GM23338 (cell line): ENCODE measurements around the gene AGPS. TPM values are rescaled to one million over a fixed set of nuclear protein-coding genes. Genes with fewer than 3 reads are reported as not detected.
"Not testable (repeated sequence)": the region's sequence is repeated elsewhere in the genome, so short reads cannot be mapped to it uniquely, and the experiment has no call there.

Source experiments
- ATAC-seq: fragments of 200-7000 bp; cut with Tn5 transposase; 3 replicates; pipeline ENCODE4 v1.9.1; 2020
- DNase-seq: peaks from one replicate; pipeline ENCODE4 v3.0.0-alpha.2; 2015; ENCODE audit warnings: low spot score
- H2AFZ ChIP-seq: fragments of 200-600 bp; sonication (generic); 2 replicates; pipeline ENCODE4 v1.8.0; 2016; ENCODE audit warnings: antibody characterized with exemption, mild to moderate bottlenecking, moderate library complexity
- H3F3A ChIP-seq: fragments of 200-600 bp; sonication (generic); replicated peaks from 2 replicates; pipeline ENCODE4 v1.8.0; 2017; ENCODE audit warnings: antibody characterized with exemption, mixed run types, low read depth
- H3K27ac ChIP-seq: fragments of 200-600 bp; sonication (generic); 2 replicates; pipeline ENCODE4 v1.6.1; 2016; ENCODE audit warnings: low read depth
- H3K27me3 ChIP-seq: fragments of 200-600 bp; sonication (generic); 2 replicates; pipeline ENCODE4 v1.8.0; 2016; ENCODE audit warnings: mild to moderate bottlenecking, mixed run types, moderate library complexity; ENCODE audit not compliant: insufficient read depth
- H3K36me3 ChIP-seq: fragments of 200-600 bp; sonication (generic); 2 replicates; pipeline ENCODE4 v1.8.0; 2016; ENCODE audit warnings: mild to moderate bottlenecking; ENCODE audit not compliant: insufficient read depth
- H3K4me1 ChIP-seq: fragments of 200-600 bp; sonication (generic); 2 replicates; pipeline ENCODE4 v1.8.0; 2016; ENCODE audit warnings: mild to moderate bottlenecking, moderate library complexity; ENCODE audit not compliant: insufficient read depth
- H3K4me2 ChIP-seq: fragments of 200-600 bp; sonication (generic); 2 replicates; pipeline ENCODE4 v1.7.1; 2017; ENCODE audit warnings: mixed run types
- H3K4me3 ChIP-seq: fragments of 200-600 bp; sonication (generic); 2 replicates; pipeline ENCODE4 v1.6.1; 2016; ENCODE audit warnings: mixed run types
- H3K79me2 ChIP-seq: fragments of 200-600 bp; sonication (generic); replicated peaks from 2 replicates; pipeline ENCODE4 v1.8.0; 2017; ENCODE audit warnings: mild to moderate bottlenecking; ENCODE audit not compliant: insufficient read depth
- H3K9me2 ChIP-seq: fragments of 200-600 bp; sonication (generic); 2 replicates; pipeline ENCODE4 v1.8.0; 2017; ENCODE audit not compliant: insufficient read depth
- H4K20me1 ChIP-seq: fragments of 200-600 bp; sonication (generic); replicated peaks from 2 replicates; pipeline ENCODE4 v1.8.0; 2017; ENCODE audit warnings: mild to moderate bottlenecking; ENCODE audit not compliant: insufficient read depth
- H3K27ac Mint-ChIP-seq: 2 replicates; pipeline ENCODE4 v1.8.0; 2020; ENCODE audit warnings: inconsistent platforms, mild to moderate bottlenecking, moderate library complexity, mixed read lengths
- H3K27me3 Mint-ChIP-seq: 3 replicates; pipeline ENCODE4 v1.8.0; 2022; ENCODE audit warnings: low read depth, mild to moderate bottlenecking, moderate library complexity, mixed read lengths, inconsistent platforms; ENCODE audit not compliant: insufficient read depth, poor library complexity
- H3K36me3 Mint-ChIP-seq: 3 replicates; pipeline ENCODE4 v1.8.0; 2021; ENCODE audit warnings: low read depth, mild to moderate bottlenecking, inconsistent platforms, moderate library complexity, mixed read lengths
- H3K4me1 Mint-ChIP-seq: 3 replicates; pipeline ENCODE4 v1.8.0; 2020; ENCODE audit warnings: mild to moderate bottlenecking, inconsistent platforms, mixed read lengths
- H3K4me3 Mint-ChIP-seq: 3 replicates; pipeline ENCODE4 v1.8.0; 2021; ENCODE audit warnings: moderate library complexity, mild to moderate bottlenecking, inconsistent platforms, mixed read lengths
- H3K9me3 Mint-ChIP-seq: 3 replicates; pipeline ENCODE4 v1.8.0; 2020; ENCODE audit warnings: moderate library complexity, mild to moderate bottlenecking, inconsistent platforms, mixed read lengths
- EZH2 ChIP-seq: fragments of 200-600 bp; sonication (generic); IDR thresholded peaks from one replicate; pipeline ENCODE4 v1.8.0; 2017; ENCODE audit warnings: antibody characterized with exemption, mild to moderate bottlenecking, low read depth; ENCODE audit not compliant: unreplicated experiment
- EZH2phosphoT487 ChIP-seq: fragments of 200-600 bp; sonication (generic); IDR thresholded peaks from one replicate; pipeline ENCODE4 v1.8.1; 2018; ENCODE audit warnings: antibody characterized with exemption; ENCODE audit not compliant: unreplicated experiment
- ZNF114 ChIP-seq: fragments of 250-450 bp; sonication (Bioruptor Pico); IDR thresholded peaks from 2 replicates; pipeline ENCODE4 v1.5.0; 2020; ENCODE audit warnings: mild to moderate bottlenecking, moderate library complexity
- ZNF331 ChIP-seq: fragments of 250-450 bp; sonication (Bioruptor Pico); IDR thresholded peaks from 2 replicates; pipeline ENCODE4 v1.5.0; 2020; ENCODE audit warnings: low read depth, mild to moderate bottlenecking, moderate library complexity
- polyA plus RNA-seq: library from polyadenylated mRNA; unstranded; fragments of >200 nt; fragmentation: Nextera tagmentation; extraction: Ambion mirVana; gene quantifications from 2 replicates; pipeline ENCODE4 v1.2.1, GENCODE V29; 2016
- total RNA-seq: library from RNA; depleted of rRNA; stranded (reverse); fragments of >200 nt; shearing (Covaris generic); gene quantifications from 2 replicates; pipeline ENCODE4 v1.2.3, GENCODE V29; 2014
- TF ChIP-seq, protein P1 (sequence below): fragments of 250-450 bp; sonication (Bioruptor Pico); IDR thresholded peaks from 2 replicates; pipeline ENCODE4 v1.5.0; 2020; ENCODE audit warnings: mild to moderate bottlenecking, moderate library complexity

Gene AGPS
- total and polyA plus RNA-seq, 2 experiments from 2014 or later = 14.6 to 73.2 TPM

DNA sequence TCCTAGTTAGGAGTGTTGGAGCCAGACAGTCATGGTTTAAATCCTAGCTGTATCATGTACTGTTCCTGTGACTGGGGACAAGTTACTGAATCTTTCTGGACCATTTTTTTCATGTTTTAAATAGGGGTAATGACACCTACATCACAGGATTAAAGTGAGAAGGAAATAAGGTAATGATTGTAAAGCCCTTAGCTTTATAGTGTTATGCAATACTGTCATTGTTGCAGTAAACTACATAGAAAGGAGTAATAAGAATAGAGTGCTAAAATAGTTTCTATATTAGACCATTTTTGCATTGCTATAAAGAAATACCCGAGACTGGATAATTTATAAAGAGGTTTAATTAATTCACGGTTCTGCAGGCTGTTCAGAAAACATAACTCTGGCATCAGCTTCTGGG is 14.5 kb downstream of the AGPS start (continued):
- TF ChIP-seq, protein P1, sequence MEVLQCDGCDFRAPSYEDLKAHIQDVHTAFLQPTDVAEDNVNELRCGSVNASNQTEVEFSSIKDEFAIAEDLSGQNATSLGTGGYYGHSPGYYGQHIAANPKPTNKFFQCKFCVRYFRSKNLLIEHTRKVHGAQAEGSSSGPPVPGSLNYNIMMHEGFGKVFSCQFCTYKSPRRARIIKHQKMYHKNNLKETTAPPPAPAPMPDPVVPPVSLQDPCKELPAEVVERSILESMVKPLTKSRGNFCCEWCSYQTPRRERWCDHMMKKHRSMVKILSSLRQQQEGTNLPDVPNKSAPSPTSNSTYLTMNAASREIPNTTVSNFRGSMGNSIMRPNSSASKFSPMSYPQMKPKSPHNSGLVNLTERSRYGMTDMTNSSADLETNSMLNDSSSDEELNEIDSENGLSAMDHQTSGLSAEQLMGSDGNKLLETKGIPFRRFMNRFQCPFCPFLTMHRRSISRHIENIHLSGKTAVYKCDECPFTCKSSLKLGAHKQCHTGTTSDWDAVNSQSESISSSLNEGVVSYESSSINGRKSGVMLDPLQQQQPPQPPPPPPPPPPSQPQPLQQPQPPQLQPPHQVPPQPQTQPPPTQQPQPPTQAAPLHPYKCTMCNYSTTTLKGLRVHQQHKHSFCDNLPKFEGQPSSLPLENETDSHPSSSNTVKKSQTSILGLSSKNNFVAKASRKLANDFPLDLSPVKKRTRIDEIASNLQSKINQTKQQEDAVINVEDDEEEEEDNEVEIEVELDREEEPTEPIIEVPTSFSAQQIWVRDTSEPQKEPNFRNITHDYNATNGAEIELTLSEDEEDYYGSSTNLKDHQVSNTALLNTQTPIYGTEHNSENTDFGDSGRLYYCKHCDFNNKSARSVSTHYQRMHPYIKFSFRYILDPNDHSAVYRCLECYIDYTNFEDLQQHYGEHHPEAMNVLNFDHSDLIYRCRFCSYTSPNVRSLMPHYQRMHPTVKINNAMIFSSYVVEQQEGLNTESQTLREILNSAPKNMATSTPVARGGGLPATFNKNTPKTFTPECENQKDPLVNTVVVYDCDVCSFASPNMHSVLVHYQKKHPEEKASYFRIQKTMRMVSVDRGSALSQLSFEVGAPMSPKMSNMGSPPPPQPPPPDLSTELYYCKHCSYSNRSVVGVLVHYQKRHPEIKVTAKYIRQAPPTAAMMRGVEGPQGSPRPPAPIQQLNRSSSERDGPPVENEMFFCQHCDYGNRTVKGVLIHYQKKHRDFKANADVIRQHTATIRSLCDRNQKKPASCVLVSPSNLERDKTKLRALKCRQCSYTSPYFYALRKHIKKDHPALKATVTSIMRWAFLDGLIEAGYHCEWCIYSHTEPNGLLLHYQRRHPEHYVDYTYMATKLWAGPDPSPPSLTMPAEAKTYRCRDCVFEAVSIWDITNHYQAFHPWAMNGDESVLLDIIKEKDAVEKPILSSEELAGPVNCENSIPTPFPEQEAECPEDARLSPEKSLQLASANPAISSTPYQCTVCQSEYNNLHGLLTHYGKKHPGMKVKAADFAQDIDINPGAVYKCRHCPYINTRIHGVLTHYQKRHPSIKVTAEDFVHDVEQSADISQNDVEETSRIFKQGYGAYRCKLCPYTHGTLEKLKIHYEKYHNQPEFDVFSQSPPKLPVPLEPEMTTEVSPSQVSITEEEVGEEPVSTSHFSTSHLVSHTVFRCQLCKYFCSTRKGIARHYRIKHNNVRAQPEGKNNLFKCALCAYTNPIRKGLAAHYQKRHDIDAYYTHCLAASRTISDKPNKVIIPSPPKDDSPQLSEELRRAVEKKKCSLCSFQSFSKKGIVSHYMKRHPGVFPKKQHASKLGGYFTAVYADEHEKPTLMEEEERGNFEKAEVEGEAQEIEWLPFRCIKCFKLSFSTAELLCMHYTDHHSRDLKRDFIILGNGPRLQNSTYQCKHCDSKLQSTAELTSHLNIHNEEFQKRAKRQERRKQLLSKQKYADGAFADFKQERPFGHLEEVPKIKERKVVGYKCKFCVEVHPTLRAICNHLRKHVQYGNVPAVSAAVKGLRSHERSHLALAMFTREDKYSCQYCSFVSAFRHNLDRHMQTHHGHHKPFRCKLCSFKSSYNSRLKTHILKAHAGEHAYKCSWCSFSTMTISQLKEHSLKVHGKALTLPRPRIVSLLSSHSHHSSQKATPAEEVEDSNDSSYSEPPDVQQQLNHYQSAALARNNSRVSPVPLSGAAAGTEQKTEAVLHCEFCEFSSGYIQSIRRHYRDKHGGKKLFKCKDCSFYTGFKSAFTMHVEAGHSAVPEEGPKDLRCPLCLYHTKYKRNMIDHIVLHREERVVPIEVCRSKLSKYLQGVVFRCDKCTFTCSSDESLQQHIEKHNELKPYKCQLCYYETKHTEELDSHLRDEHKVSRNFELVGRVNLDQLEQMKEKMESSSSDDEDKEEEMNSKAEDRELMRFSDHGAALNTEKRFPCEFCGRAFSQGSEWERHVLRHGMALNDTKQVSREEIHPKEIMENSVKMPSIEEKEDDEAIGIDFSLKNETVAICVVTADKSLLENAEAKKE (CRISPR knock-in tag) = no peak
- no peak for TF ChIP-seq ZNF331 (CRISPR knock-in tag)
- TF ChIP-seq EZH2 = no peak
- TF ChIP-seq EZH2phosphoT487 = no peak
- no peak for TF ChIP-seq ZNF114 (CRISPR knock-in tag)

DNA sequence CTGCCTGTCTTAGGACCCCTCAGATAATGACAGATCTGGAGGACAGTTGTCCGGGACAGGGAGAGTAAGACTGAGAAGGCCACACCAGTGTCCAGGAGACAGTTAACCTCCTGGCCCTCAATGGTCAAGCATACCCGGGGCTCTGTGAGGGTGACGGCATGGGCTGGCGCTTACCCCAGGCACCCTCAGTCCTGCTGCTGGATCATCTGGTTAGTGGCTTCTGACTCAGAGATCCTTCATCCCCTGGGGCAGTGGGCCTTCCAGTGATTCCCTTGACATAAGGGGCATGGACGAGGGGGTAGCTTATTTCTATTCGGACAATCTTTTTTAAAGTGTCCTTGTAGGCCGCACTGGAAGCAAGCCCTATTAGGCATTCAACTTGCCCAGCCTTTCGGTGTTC is 18.1 kb downstream of the AGPS start:
- H3K27me3 Mint-ChIP-seq, H3K9me2 ChIP-seq, H3K4me1 Mint-ChIP-seq, DNase-seq, H3K36me3 ChIP-seq, H3K4me3 Mint-ChIP-seq, H3K27ac Mint-ChIP-seq, H2AFZ ChIP-seq, H3K4me2 ChIP-seq, ATAC-seq, H3K4me3 ChIP-seq, H3K27me3 ChIP-seq, H3K27ac ChIP-seq, H3F3A ChIP-seq, H3K4me1 ChIP-seq, H3K9me3 Mint-ChIP-seq: not testable (repeated sequence)
- Histone ChIP-seq H3K79me2 (peaks cover 93% of the 10 kb centered on the region), H4K20me1 (peaks cover 17% of the 10 kb centered on the region)
- peaks cover 17% of the 10 kb centered on the region; the same call in 2 of the 3 replicates for H3K36me3 Mint-ChIP-seq
